K562 (cell line): ENCODE results near the gene CAPS.

Experiments used
- CTCF ChIP-seq, 3 experiments: IDR thresholded peaks in 2 of 3; conservative IDR thresholded peaks in 1 of 3; 2 replicates each; pipeline ENCODE4 v1.5.1; 2011 to 2012; ENCODE audit warnings: low read length in 3 of 3, mild to moderate bottlenecking in 3 of 3, control low read depth in 2 of 3, improper control_type of control experiment in 1 of 3, inconsistent platforms in 1 of 3, low read depth in 1 of 3, mixed read lengths in 1 of 3, moderate library complexity in 1 of 3; ENCODE audit not compliant: insufficient read depth in 2 of 3
- GABPA ChIP-seq: fragments of 200-800 bp; sonication (Bioruptor generic); conservative IDR thresholded peaks from 2 replicates; pipeline ENCODE4 v1.6.1; 2016; ENCODE audit warnings: low read depth, missing genetic modification characterization, missing compliant biosample characterization
- NRF1 ChIP-seq, 2 experiments: fragments of 450-650 bp; IDR thresholded peaks in 1 of 2; conservative IDR thresholded peaks in 1 of 2; 2 replicates each; pipeline ENCODE4 v1.6.1; 2014; ENCODE audit warnings: mild to moderate bottlenecking in 2 of 2
- ZNF184 ChIP-seq: sonication (generic); formaldehyde crosslinking; IDR thresholded peaks from 2 replicates; pipeline ENCODE4 v1.5.0; 2020; ENCODE audit warnings: missing genetic modification reagents
- TF ChIP-seq, protein P1 (sequence below), 2 experiments: fragments of 450-650 bp in 1 of 2; IDR thresholded peaks; 2 replicates each; pipeline ENCODE4 v1.6.1; 2011 to 2017; ENCODE audit warnings: low read depth in 2 of 2, antibody characterized with exemption in 1 of 2, borderline replicate concordance in 1 of 2, low read length in 1 of 2, mild to moderate bottlenecking in 1 of 2, mixed read lengths in 1 of 2; ENCODE audit not compliant: control insufficient read depth in 1 of 2

DNA sequence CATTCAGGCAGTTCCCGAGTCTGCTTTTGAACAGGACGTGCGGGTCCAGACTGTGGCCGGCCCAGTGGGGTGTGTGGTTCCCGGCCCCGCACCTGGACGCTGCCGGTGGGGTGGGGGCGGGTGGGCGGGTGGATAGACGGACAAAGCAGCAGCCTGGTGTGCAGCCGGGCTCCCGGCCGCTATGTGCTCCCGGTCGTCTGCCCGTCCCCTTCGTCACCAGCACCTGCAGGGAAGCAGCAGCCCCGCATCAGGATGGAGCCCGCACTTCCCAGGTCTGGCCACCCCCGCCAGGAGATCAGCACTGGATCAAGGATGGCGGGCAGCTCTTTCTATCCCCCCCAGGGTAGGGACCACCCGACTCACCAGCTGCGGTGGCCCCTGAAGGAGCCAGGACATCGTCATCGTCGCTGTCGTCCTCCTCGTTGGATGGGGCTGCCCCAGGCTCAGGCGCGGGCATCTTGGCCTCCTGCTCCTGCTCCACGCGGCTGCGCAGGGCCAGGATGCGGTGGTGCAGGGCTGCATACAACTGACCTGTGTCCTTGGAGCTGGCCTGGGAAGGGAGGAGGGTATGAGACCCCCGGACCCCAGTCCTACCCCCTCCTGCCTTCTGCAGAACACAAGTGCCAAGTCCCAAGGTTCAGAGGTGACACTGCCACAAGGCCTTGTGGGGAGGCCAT, 3.5 kb downstream of the CAPS start:
- TF ChIP-seq NRF1 (conservative IDR thresholded peaks at IDR 0.05 in 1 of 2, IDR thresholded peaks at IDR 0.05 in 1 of 2) (no peak), CTCF (IDR thresholded peaks at IDR 0.05 in 2 of 3, conservative IDR thresholded peaks at IDR 0.05 in 1 of 3; ENCODE audit: insufficient read depth in 2 of 3, low read depth in 1 of 3, low read length in 3 of 3) (no peak), GABPA (tag) (no peak), ZNF184 (CRISPR knock-in tag) (no peak)
- TF ChIP-seq, protein P1, sequence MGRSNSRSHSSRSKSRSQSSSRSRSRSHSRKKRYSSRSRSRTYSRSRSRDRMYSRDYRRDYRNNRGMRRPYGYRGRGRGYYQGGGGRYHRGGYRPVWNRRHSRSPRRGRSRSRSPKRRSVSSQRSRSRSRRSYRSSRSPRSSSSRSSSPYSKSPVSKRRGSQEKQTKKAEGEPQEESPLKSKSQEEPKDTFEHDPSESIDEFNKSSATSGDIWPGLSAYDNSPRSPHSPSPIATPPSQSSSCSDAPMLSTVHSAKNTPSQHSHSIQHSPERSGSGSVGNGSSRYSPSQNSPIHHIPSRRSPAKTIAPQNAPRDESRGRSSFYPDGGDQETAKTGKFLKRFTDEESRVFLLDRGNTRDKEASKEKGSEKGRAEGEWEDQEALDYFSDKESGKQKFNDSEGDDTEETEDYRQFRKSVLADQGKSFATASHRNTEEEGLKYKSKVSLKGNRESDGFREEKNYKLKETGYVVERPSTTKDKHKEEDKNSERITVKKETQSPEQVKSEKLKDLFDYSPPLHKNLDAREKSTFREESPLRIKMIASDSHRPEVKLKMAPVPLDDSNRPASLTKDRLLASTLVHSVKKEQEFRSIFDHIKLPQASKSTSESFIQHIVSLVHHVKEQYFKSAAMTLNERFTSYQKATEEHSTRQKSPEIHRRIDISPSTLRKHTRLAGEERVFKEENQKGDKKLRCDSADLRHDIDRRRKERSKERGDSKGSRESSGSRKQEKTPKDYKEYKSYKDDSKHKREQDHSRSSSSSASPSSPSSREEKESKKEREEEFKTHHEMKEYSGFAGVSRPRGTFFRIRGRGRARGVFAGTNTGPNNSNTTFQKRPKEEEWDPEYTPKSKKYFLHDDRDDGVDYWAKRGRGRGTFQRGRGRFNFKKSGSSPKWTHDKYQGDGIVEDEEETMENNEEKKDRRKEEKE (IDR thresholded peaks at IDR 0.05; ENCODE audit: borderline replicate concordance in 1 of 2, control insufficient read depth in 1 of 2, low read depth in 2 of 2, low read length in 1 of 2) = no peak
